ENCODE data around the gene CCDC170.

DNA sequence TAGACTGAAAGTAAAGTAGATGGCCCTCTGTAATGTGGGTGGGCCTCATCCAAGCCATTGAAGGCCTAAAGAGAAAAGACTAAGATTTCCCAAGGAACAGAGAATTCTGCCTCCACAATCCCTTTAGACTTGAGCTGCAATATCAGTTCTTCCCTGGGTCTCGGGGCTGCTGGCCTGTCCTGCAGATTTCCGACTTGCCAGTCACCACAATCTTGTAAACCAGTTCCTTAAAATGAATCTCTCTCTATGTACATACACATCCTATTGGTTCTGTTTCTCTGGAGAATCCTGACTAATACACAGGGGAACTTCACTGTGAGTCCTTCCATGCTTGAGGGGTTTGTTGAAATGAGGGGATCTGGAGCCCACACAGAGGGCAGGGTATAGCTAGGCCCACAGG is 12.9 kb downstream of the CCDC170 start:
- TF ChIP-seq POLR2A (IDR thresholded peaks at IDR 0.05; ENCODE audit: low read length): no peak
- TF ChIP-seq GATA1 (IDR thresholded peaks at IDR 0.05; ENCODE audit: low read depth, low read length): no peak
